Activated CD8-positive, alpha-beta T cell treated with anti-CD3 and anti-CD28 coated beads for 36 hours (primary cell): ENCODE measurements around the gene MARCHF3. TPM values are rescaled to one million over a fixed set of nuclear protein-coding genes. Genes with fewer than 3 reads are reported as not detected.

Experiments used
- ATAC-seq: fragments of 200-7000 bp; cut with Tn5 transposase; one replicate; pipeline ENCODE4 v1.10.0; 2021; ENCODE audit warnings: mild to moderate bottlenecking, moderate library complexity
- CTCF ChIA-PET: fragments of 350-600 bp; sonication (Branson Sonifier 250); formaldehyde crosslinking; loops from one replicate; lab custom pipeline; 2021; ENCODE audit warnings: antibody characterized with exemption; lab: Charles Lee
- POLR2A ChIA-PET: fragments of 350-600 bp; sonication (Branson Sonifier 250); formaldehyde crosslinking; loops from one replicate; lab custom pipeline; 2021; ENCODE audit warnings: antibody characterized with exemption; lab: Charles Lee
- DNase-seq: peaks from one replicate; pipeline ENCODE4 v3.0.0-alpha.2; 2020
- H3K27ac Mint-ChIP-seq: one replicate; pipeline ENCODE4 v1.8.0; 2021; ENCODE audit warnings: mild to moderate bottlenecking, mixed read lengths
- H3K27me3 Mint-ChIP-seq: one replicate; pipeline ENCODE4 v1.8.0; 2021; ENCODE audit warnings: mixed read lengths
- H3K36me3 Mint-ChIP-seq: one replicate; pipeline ENCODE4 v1.8.0; 2021; ENCODE audit warnings: low read depth, mixed read lengths
- H3K4me1 Mint-ChIP-seq: one replicate; pipeline ENCODE4 v1.8.0; 2021; ENCODE audit warnings: low read depth, mixed read lengths
- H3K4me3 Mint-ChIP-seq: one replicate; pipeline ENCODE4 v1.8.0; 2021; ENCODE audit warnings: mild to moderate bottlenecking, moderate library complexity, mixed read lengths
- H3K9me3 Mint-ChIP-seq: one replicate; pipeline ENCODE4 v1.8.0; 2021; ENCODE audit warnings: mixed read lengths
- intact Hi-C: fragments of 100-400 bp; cut with micrococcal nuclease; formaldehyde crosslinking; loops from one replicate; pipeline ENCODE4 v1.10.0; 2022
- total RNA-seq, 2 experiments: library from RNA; stranded (reverse); gene quantifications; one replicate each; pipeline ENCODE4 v1.2.3, GENCODE V29; 2021
- TF ChIP-seq, protein P1 (sequence below): fragments of 200-600 bp; IDR thresholded peaks from one replicate; pipeline ENCODE4 v1.8.0; 2022; ENCODE audit warnings: antibody characterized with exemption, mild to moderate bottlenecking

MARCHF3 gene
- total RNA-seq, 2 experiments from 2014 or later: 6.1 TPM

- Mint-ChIP-seq H3K4me3 (no peak overlapping the region), H3K9me3 (no peaks in the 10 kb centered on the region), H3K4me1 (peaks cover 6% of the 10 kb centered on the region), H3K36me3 (peaks cover 2% of the 10 kb centered on the region), H3K27me3 (no peaks in the 10 kb centered on the region), H3K27ac (no peak overlapping the region)
- TF ChIP-seq, protein P1, sequence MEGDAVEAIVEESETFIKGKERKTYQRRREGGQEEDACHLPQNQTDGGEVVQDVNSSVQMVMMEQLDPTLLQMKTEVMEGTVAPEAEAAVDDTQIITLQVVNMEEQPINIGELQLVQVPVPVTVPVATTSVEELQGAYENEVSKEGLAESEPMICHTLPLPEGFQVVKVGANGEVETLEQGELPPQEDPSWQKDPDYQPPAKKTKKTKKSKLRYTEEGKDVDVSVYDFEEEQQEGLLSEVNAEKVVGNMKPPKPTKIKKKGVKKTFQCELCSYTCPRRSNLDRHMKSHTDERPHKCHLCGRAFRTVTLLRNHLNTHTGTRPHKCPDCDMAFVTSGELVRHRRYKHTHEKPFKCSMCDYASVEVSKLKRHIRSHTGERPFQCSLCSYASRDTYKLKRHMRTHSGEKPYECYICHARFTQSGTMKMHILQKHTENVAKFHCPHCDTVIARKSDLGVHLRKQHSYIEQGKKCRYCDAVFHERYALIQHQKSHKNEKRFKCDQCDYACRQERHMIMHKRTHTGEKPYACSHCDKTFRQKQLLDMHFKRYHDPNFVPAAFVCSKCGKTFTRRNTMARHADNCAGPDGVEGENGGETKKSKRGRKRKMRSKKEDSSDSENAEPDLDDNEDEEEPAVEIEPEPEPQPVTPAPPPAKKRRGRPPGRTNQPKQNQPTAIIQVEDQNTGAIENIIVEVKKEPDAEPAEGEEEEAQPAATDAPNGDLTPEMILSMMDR: no peak
- ATAC-seq: no peak
- no peak for DNase-seq
- ChIA-PET CTCF (interaction anchor here (1.0 kb wide), 1 partner anchor 97 kb away, joined by 3 read pairs; no protein-coding TSS in a partner anchor), POLR2A (no interaction called here)
- intact Hi-C loops: no loop called here
Measured at GRCh38 chr5:126864042-126864688, 166.2 kb downstream of the MARCHF3 start.

DNA sequence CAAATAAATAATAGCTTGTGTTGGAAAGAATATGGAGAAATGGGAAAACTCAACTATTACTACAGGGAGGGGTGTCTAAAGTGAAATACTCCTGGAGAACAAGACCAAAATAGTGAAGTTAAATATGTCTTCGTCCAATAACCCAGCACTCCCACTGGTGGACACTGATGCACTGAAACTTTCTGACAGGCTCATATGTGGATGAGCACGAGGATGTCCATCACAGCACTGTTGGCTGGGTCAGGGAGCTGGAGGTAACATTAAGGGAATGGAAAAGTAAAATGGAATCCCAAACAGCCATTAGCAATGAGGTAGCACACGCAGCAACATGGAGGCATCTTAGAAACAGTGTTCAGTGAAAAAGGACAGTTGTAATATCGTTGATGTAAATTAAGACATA lies 167.0 kb downstream of the MARCHF3 start:
- intact Hi-C loops: no loop called here
- H3K36me3 Mint-ChIP-seq: peaks cover 2% of the 10 kb centered on the region

DNA sequence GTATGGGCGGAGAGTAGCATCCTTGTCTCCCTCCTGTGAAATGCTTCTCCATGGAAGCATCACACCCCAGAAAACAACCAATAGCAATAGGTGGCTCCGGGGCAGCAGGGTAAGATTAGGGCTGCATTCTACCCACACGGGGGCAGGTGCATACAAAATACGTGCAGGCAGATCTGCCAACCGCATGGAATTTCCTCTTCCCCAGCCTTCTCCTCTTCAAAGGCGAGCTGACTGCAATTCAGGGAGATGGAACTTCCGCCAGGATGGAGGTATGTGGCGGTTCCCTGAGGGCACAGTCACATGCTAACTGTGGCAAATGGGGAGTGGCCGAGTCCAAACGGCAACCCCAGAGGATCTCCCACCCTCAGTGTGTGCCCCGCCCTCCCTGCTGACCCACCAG lies 171.9 kb downstream of the MARCHF3 start:
- ChIA-PET CTCF (no interaction called here), POLR2A (no interaction called here)
- Mint-ChIP-seq H3K27ac (no peak overlapping the region), H3K4me1 (peaks cover 18% of the 10 kb centered on the region), H3K27me3 (no peaks in the 10 kb centered on the region), H3K4me3 (no peak overlapping the region), H3K9me3 (peaks cover 3% of the 10 kb centered on the region), H3K36me3 (peaks cover 11% of the 10 kb centered on the region)
- ATAC-seq (no peak), DNase-seq (no peak)
- TF ChIP-seq, protein P1: no peak
- intact Hi-C loops: no loop called here

More for the DNA sequence above, 167.0 kb downstream of the MARCHF3 start:
- TF ChIP-seq, protein P1: no peak
- no peak for ATAC-seq
- Mint-ChIP-seq H3K4me1 (no peaks in the 10 kb centered on the region), H3K27me3 (no peaks in the 10 kb centered on the region), H3K27ac (no peak overlapping the region), H3K4me3 (no peak overlapping the region), H3K9me3 (no peaks in the 10 kb centered on the region)
- POLR2A ChIA-PET: no interaction called here
- DNase-seq: no peak
- CTCF ChIA-PET: no interaction called here

GRCh38 chr5:126857472-126858410 lies 172.6 kb downstream of the MARCHF3 start:
- DNase-seq: no peak
- TF ChIP-seq, protein P1: no peak
- no peak overlapping the region for H3K4me3 Mint-ChIP-seq
- ChIA-PET POLR2A (no interaction called here), CTCF (no interaction called here)
- no peaks in the 10 kb centered on the region for H3K27me3 Mint-ChIP-seq
- H3K4me1 Mint-ChIP-seq: peaks cover 25% of the 10 kb centered on the region
- no peak for ATAC-seq
- intact Hi-C loops: no loop called here
- peaks cover 11% of the 10 kb centered on the region for H3K36me3 Mint-ChIP-seq
- H3K9me3 Mint-ChIP-seq: peaks cover 3% of the 10 kb centered on the region
- H3K27ac Mint-ChIP-seq: no peak overlapping the region

DNA sequence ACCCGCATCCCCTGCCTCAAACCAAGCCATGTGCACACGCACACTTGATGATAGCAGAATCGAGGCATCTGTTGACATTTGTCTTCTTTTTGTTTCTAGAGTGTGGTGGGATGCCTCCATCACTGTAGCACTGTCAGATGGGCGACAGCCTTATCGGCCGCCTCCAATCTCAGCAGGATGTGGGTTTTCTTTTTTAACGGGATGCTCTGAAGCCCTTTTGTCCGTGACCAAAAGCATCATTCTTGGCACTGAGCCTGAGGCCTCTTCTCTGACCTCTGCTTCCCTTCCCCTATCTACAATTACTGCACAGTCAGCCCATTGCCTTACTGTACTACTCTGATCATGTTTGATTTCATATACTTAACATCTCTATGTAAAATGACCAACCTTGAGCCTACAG lies 175.1 kb downstream of the MARCHF3 start:
- peak overlapping the region; percentile 22 for H3K27ac Mint-ChIP-seq

More for the DNA sequence above, 175.1 kb downstream of the MARCHF3 start:
- intact Hi-C loops: no loop called here
- TF ChIP-seq, protein P1: no peak
- H3K4me3 Mint-ChIP-seq: no peak overlapping the region
- peak; percentile 38 for DNase-seq
- H3K27me3 Mint-ChIP-seq: no peaks in the 10 kb centered on the region
- peaks cover 11% of the 10 kb centered on the region for H3K36me3 Mint-ChIP-seq
- POLR2A ChIA-PET: interaction anchor here (1.2 kb wide), 1 partner anchor 80 kb away, joined by 3 read pairs; no protein-coding TSS in a partner anchor
- no peak for ATAC-seq
- peaks cover 3% of the 10 kb centered on the region for H3K9me3 Mint-ChIP-seq
- H3K4me1 Mint-ChIP-seq: peaks cover 46% of the 10 kb centered on the region
- CTCF ChIA-PET: interaction anchor here (1.3 kb wide), 1 partner anchor 198 kb away, joined by 3 read pairs; no protein-coding TSS in a partner anchor
